Renal cortical epithelial cell (primary cell): ENCODE measurements around the gene CCDC121. TPM values are rescaled to one million over a fixed set of nuclear protein-coding genes. Genes with fewer than 3 reads are reported as not detected.

Experiments
- DNase-seq: peaks from one replicate; pipeline ENCODE4 v3.0.0-alpha.2; 2011; ENCODE audit warnings: low read depth
- total RNA-seq: library from RNA; depleted of rRNA; stranded (reverse); fragments of >200 nt; gene quantifications from 2 replicates; pipeline ENCODE4 v1.2.3, GENCODE V29; 2014

Gene CCDC121
- total RNA-seq, 1 donor from 2014 or later: 3.8 TPM

DNA sequence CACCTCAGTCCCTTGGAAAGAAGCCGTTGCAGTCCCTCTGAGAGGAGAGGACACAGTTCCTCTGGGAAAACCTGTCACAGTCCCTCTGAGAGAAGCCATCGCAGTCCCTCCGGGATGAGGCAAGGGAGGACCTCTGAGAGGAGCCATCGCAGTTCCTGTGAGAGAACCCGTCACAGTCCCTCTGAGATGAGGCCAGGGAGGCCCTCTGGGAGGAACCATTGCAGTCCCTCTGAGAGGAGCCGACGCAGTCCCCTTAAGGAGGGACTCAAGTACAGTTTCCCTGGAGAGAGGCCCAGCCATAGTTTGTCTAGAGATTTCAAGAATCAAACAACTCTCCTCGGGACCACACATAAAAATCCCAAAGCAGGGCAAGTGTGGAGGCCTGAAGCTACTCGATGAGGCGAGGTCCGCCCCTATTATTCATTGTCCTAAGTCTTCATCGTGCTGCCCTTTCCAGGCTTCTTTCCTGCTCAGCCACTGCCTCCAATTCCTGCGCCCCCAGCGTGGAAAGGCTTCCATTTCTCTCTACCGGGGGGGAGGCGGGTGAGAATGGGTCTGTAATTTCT, 46.6 kb downstream of the CCDC121 start:
- DNase-seq: no peak

DNA sequence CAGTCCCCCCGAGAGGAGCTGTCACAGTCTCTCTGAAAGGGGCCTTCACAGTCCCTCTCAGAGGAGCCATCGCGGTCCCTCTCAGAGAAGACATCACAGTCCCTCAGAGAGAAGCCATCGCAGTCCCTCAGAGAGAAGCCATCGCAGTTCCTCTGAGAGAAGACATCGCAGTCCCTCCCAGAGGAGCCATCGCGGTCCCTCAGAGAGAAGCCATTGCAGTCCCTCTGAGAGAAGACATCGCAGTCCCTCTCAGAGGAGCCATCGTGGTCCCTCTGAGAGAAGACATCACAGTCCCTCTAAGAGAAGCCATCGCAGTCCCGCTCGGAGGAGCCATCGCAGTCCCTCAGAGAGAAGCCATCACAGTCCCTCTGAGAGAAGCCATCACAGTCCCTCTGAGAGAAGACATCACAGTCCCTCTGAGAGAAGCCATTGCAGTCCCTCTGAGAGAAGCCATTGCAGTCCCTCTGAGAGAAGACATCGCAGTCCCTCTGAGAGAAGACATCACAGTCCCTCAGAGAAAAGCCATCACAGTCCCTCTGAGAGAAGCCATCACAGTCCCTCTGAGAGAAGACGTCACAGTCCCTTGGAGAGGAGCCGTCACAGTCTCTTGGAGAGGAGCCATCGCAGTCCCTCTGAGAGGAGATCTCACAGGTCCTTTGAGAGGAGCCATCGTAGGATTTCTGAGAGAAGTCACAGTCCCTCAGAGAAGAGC, 47.2 kb downstream of the CCDC121 start:
- no peak for DNase-seq

Other genes with a start within 250 kb of the CCDC121 start
- gene ZNF513, start 248.3 kb downstream of the CCDC121 start, total RNA-seq: 9.2 and 11.3 TPM in 2 replicates
- gene PPM1G, start 219.4 kb downstream of the CCDC121 start, total RNA-seq: 113 and 119 TPM in 2 replicates
- gene NRBP1, start 200.4 kb downstream of the CCDC121 start, total RNA-seq: 117 and 126 TPM in 2 replicates
- gene KRTCAP3, start 186.6 kb downstream of the CCDC121 start, total RNA-seq: 0.85 and 3.5 TPM in 2 replicates
- 12.2 and 34.6 TPM in 2 replicates for gene IFT172, start 139.3 kb downstream of the CCDC121 start, total RNA-seq
- gene FNDC4, start 133.8 kb downstream of the CCDC121 start, total RNA-seq: 25.6 and 30.4 TPM in 2 replicates
- gene GCKR, start 132.2 kb downstream of the CCDC121 start, total RNA-seq: 1.4 and 1.6 TPM in 2 replicates
- gene ZNF512, start 46.0 kb downstream of the CCDC121 start, total RNA-seq: 10.2 and 48.0 TPM in 2 replicates
- gene GPN1, start within 50 bp of the CCDC121 start, total RNA-seq: 76.8 and 86.5 TPM in 2 replicates
- gene SUPT7L, start 34.6 kb upstream of the CCDC121 start, total RNA-seq: 15.3 and 31.9 TPM in 2 replicates
- 30.2 and 39.1 TPM in 2 replicates for gene SLC4A1AP, start 34.9 kb upstream of the CCDC121 start, total RNA-seq
- gene MRPL33, start 142.7 kb upstream of the CCDC121 start, total RNA-seq: 180 and 225 TPM in 2 replicates